Urinary bladder (tissue), 4 donors: ENCODE results near the gene C1orf116. TPM values are rescaled to one million over a fixed set of nuclear protein-coding genes. Genes with fewer than 3 reads are reported as not detected.

Experiments used
- DNase-seq: peaks from one replicate; pipeline ENCODE4 v3.0.0-alpha.2; 2015; ENCODE audit errors: extremely low spot score
- H3K27ac ChIP-seq: one replicate; pipeline ENCODE4 v1.5.1; 2013; ENCODE audit warnings: low read depth, mild to moderate bottlenecking, moderate library complexity
- H3K36me3 ChIP-seq: one replicate; pipeline ENCODE4 v1.6.1; 2013; ENCODE audit warnings: mild to moderate bottlenecking, moderate library complexity; ENCODE audit not compliant: insufficient read depth
- H3K4me1 ChIP-seq: one replicate; pipeline ENCODE4 v1.6.1; 2013; ENCODE audit warnings: mild to moderate bottlenecking, moderate library complexity; ENCODE audit not compliant: insufficient read depth
- H3K4me3 ChIP-seq: one replicate; pipeline ENCODE4 v1.5.1; 2013; ENCODE audit warnings: low read depth, low read length
- WGBS: extraction: QIAGEN DNeasy Blood & Tissue Kit; methylation state at CpG from one replicate; pipeline ENCODE4 v1.1.7; 2013; 5-methylcytosine and 5-hydroxymethylcytosine counted together
- polyA plus RNA-seq: library from polyadenylated mRNA; stranded (reverse); fragments of 200-250 nt; gene quantifications from one replicate; pipeline ENCODE4 v1.2.3, GENCODE V29; 2013
- total RNA-seq: library from RNA; depleted of rRNA; stranded (reverse); fragments of >200 nt; gene quantifications from one replicate; pipeline ENCODE4 v1.2.3, GENCODE V29; 2014
- donor health status: healthy with polysubstance abuse.
- donor health status: healthy.

Gene C1orf116
- total and polyA plus RNA-seq, 2 donors, result 2.7 to 6.2 TPM

- no peak for DNase-seq
- Histone ChIP-seq H3K36me3 (no peaks in the 10 kb centered on the region), H3K27ac (no peak within 1 kb of the TSS), H3K4me3 (no peak within 1 kb of the TSS), H3K4me1 (no peaks in the 10 kb centered on the region)
- WGBS, result 72% methylated on average over 2 of the region's 2 CpGs
These were observed 62.1 kb downstream of the C1orf116 start, which contains the start of gene FCAMR for GRCh38 chr1:206970446-206970845. Gene FCAMR (minus strand): TSS chr1:206970460. CDS start chr1:206970125, 335 bp downstream.

- no peaks in the 10 kb centered on the region for H3K4me1 ChIP-seq
- H3K36me3 ChIP-seq, result no peaks in the 10 kb centered on the region
- no peak for DNase-seq
- H3K4me3 ChIP-seq, result no peak overlapping the region
- 56% methylated on average over 5 of the region's 5 CpGs for WGBS
- H3K27ac ChIP-seq, result no peak overlapping the region
These were observed 63.5 kb downstream of the C1orf116 start for GRCh38 chr1:206969090-206969489.

Other genes starting within 250 kb of the C1orf116 start
- gene IL20, start 167.1 kb downstream of the C1orf116 start, total RNA-seq, result not detected
- not detected for gene IL20, start 167.1 kb downstream of the C1orf116 start, polyA plus RNA-seq
- not detected for gene IL24, start 135.3 kb downstream of the C1orf116 start, total RNA-seq
- 0.06 TPM for gene IL24, start 135.3 kb downstream of the C1orf116 start, polyA plus RNA-seq
- 0.95 TPM for gene FCMR, start 110.8 kb downstream of the C1orf116 start, total RNA-seq
- gene FCMR, start 110.8 kb downstream of the C1orf116 start, polyA plus RNA-seq, result 6.1 TPM
- 27.5 TPM for gene PIGR, start 86.3 kb downstream of the C1orf116 start, total RNA-seq
- gene PIGR, start 86.3 kb downstream of the C1orf116 start, polyA plus RNA-seq, result 2.3 TPM
- not detected for gene FCAMR, start 62.3 kb downstream of the C1orf116 start, total RNA-seq
- not detected for gene FCAMR, start 62.3 kb downstream of the C1orf116 start, polyA plus RNA-seq
- 18.1 TPM for gene YOD1, start 18.5 kb upstream of the C1orf116 start, total RNA-seq
- gene YOD1, start 18.5 kb upstream of the C1orf116 start, polyA plus RNA-seq, result 2.8 TPM
- gene PFKFB2, start 20.5 kb upstream of the C1orf116 start, total RNA-seq, result 9.3 TPM
- gene PFKFB2, start 20.5 kb upstream of the C1orf116 start, polyA plus RNA-seq, result 3.4 TPM
- 1.6 TPM for gene C4BPB, start 56.1 kb upstream of the C1orf116 start, total RNA-seq
- 0.46 TPM for gene C4BPB, start 56.1 kb upstream of the C1orf116 start, polyA plus RNA-seq
- 0.95 TPM for gene C4BPA, start 71.5 kb upstream of the C1orf116 start, total RNA-seq
- 0.91 TPM for gene C4BPA, start 71.5 kb upstream of the C1orf116 start, polyA plus RNA-seq